Activated CD8-positive, alpha-beta memory T cell treated with anti-CD3 and anti-CD28 coated beads for 1 hour (primary cell): Measurements from ENCODE around the gene KCTD16.

ENCODE experiments used
- DNase-seq, 2 donors: peaks; one replicate each; pipeline ENCODE4 v3.0.0-alpha.2; 2020; ENCODE audit warnings: low read depth in 1 of 2; ENCODE audit errors: extremely low read depth in 1 of 2

The KCTD16 gene

GRCh38 chr5:144393641-144394435 lies 223.2 kb downstream of the KCTD16 start:
- no peak for DNase-seq

- no peak for DNase-seq
These were observed 225.0 kb downstream of the KCTD16 start for GRCh38 chr5:144395704-144396103.

GRCh38 chr5:144403058-144403457 lies 232.4 kb downstream of the KCTD16 start:
- no peak for DNase-seq

- no peak for DNase-seq
These were observed 233.2 kb downstream of the KCTD16 start for GRCh38 chr5:144403817-144404420.

- DNase-seq = no peak
These were observed 234.0 kb downstream of the KCTD16 start for GRCh38 chr5:144404672-144405071.

- DNase-seq = no peak
These were observed 235.3 kb downstream of the KCTD16 start for GRCh38 chr5:144405991-144406390.

GRCh38 chr5:144406442-144406841 lies 235.8 kb downstream of the KCTD16 start:
- DNase-seq = no peak

GRCh38 chr5:144414202-144415029 lies 243.7 kb downstream of the KCTD16 start:
- DNase-seq = no peak

GRCh38 chr5:144416196-144416595 lies 245.5 kb downstream of the KCTD16 start:
- no peak for DNase-seq

GRCh38 chr5:144418719-144419118 lies 248.0 kb downstream of the KCTD16 start:
- DNase-seq = no peak

- DNase-seq = no peak
These were observed 250.7 kb downstream of the KCTD16 start for GRCh38 chr5:144421411-144421810.

GRCh38 chr5:144422018-144422727 lies 251.5 kb downstream of the KCTD16 start:
- DNase-seq = no peak

GRCh38 chr5:144427866-144428265 lies 257.2 kb downstream of the KCTD16 start:
- DNase-seq = no peak

- no peak for DNase-seq
These were observed 257.7 kb downstream of the KCTD16 start for GRCh38 chr5:144428326-144428725.

- no peak for DNase-seq
These were observed 258.7 kb downstream of the KCTD16 start for GRCh38 chr5:144429405-144429804.

GRCh38 chr5:144429905-144430304 lies 259.2 kb downstream of the KCTD16 start:
- DNase-seq = no peak

GRCh38 chr5:144433140-144433822 lies 262.6 kb downstream of the KCTD16 start:
- no peak for DNase-seq

GRCh38 chr5:144433893-144434292 lies 263.2 kb downstream of the KCTD16 start:
- DNase-seq = no peak

- DNase-seq = no peak
These were observed 265.3 kb downstream of the KCTD16 start for GRCh38 chr5:144436007-144436406.

- DNase-seq = no peak
These were observed 267.6 kb downstream of the KCTD16 start for GRCh38 chr5:144438237-144438636.
